Left lung (tissue), 10 donors: ENCODE measurements around the gene OTUD4. TPM values are rescaled to one million over a fixed set of nuclear protein-coding genes. Genes with fewer than 3 reads are reported as not detected.

Experiments used
- ATAC-seq: fragments of 200-7000 bp; cut with Tn5 transposase; one replicate; pipeline ENCODE4 v1.9.1; 2020; ENCODE audit warnings: moderate library complexity
- DNase-seq, 4 donors: peaks; one replicate each; pipeline ENCODE4 v3.0.0-alpha.2; 2013 to 2020
- H3K27ac ChIP-seq, 2 donors: fragments of 200-600 bp; sonication (generic) in 1 of 2; one replicate each; pipeline versions ENCODE4 v1.5.0 to v1.8.0; 2020 to 2021
- H3K27me3 ChIP-seq, 2 donors: fragments of 200-600 bp; sonication (generic) in 1 of 2; one replicate each; pipeline versions ENCODE4 v1.5.0 to v1.8.0; 2020 to 2021
- H3K36me3 ChIP-seq, 2 donors: fragments of 200-600 bp; sonication (generic) in 1 of 2; one replicate each; pipeline versions ENCODE4 v1.5.0 to v1.8.0; 2020 to 2021
- H3K4me1 ChIP-seq, 2 donors: fragments of 200-600 bp; one replicate each; pipeline ENCODE4 v1.8.0; 2021
- H3K4me3 ChIP-seq, 2 donors: fragments of 200-600 bp; sonication (generic) in 1 of 2; one replicate each; pipeline versions ENCODE4 v1.5.0 to v1.8.0; 2020 to 2021; ENCODE audit warnings: mild to moderate bottlenecking in 1 of 2
- H3K9me3 ChIP-seq, 2 donors: fragments of 200-600 bp; sonication (generic) in 1 of 2; one replicate each; pipeline versions ENCODE4 v1.5.0 to v1.8.0; 2020 to 2021
- intact Hi-C, 2 donors: fragments of 100-400 bp; cut with DNase I; formaldehyde crosslinking; loops; one replicate each; pipeline versions ENCODE4 v1.11.2 to v1.14.2; 2022
- polyA plus RNA-seq, 6 donors: library from polyadenylated mRNA; unstranded; fragments of 120-200 nt; gene quantifications; one replicate each; pipeline ENCODE4 v1.2.1, GENCODE V29; 2013; ENCODE audit not compliant: insufficient read length in 6 of 6
- total RNA-seq, 2 donors: library from RNA; stranded (reverse); fragmentation: NEBNext Ultra II Directional; extraction: Animal tissue kit (Norgen Biotek cat#: 25700); gene quantifications; one replicate each; pipeline ENCODE4 v1.2.1, GENCODE V29; 2021
- TF ChIP-seq, protein P1 (sequence below), 2 donors: fragments of 200-600 bp; sonication (generic) in 1 of 2; IDR thresholded peaks; one replicate each; pipeline versions ENCODE4 v1.5.0 to v1.8.0; 2021; ENCODE audit warnings: antibody characterized with exemption in 2 of 2
- donor health status: DM: no; HTN: yes; CAD: no.
- donor health status: DM: no; HTN: no; CAD: no.

OTUD4 gene
- total and polyA plus RNA-seq, 8 donors: 33.4 to 43.6 (median 41.7) TPM

- H3K4me3 ChIP-seq: peak overlapping the region in 1 of 2 donors; percentile 80
Measured at GRCh38 chr4:145176641-145177432, 3.6 kb downstream of the OTUD4 start.

GRCh38 chr4:145171911-145172310 lies 8.5 kb downstream of the OTUD4 start:
- H3K4me3 ChIP-seq: no peak overlapping the region
- TF ChIP-seq, protein P1, sequence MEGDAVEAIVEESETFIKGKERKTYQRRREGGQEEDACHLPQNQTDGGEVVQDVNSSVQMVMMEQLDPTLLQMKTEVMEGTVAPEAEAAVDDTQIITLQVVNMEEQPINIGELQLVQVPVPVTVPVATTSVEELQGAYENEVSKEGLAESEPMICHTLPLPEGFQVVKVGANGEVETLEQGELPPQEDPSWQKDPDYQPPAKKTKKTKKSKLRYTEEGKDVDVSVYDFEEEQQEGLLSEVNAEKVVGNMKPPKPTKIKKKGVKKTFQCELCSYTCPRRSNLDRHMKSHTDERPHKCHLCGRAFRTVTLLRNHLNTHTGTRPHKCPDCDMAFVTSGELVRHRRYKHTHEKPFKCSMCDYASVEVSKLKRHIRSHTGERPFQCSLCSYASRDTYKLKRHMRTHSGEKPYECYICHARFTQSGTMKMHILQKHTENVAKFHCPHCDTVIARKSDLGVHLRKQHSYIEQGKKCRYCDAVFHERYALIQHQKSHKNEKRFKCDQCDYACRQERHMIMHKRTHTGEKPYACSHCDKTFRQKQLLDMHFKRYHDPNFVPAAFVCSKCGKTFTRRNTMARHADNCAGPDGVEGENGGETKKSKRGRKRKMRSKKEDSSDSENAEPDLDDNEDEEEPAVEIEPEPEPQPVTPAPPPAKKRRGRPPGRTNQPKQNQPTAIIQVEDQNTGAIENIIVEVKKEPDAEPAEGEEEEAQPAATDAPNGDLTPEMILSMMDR (IDR thresholded peaks at IDR 0.05): no peak
- H3K36me3 ChIP-seq: peaks cover 0 to 51% of the 10 kb centered on the region in 2 donors
- DNase-seq (no peak), ATAC-seq (peak; percentile 66)
- no peaks in the 10 kb centered on the region for H3K9me3 ChIP-seq
- no peak overlapping the region for H3K27ac ChIP-seq
- peaks cover 2 to 32% of the 10 kb centered on the region in 2 donors for H3K4me1 ChIP-seq
- no peaks in the 10 kb centered on the region for H3K27me3 ChIP-seq
- intact Hi-C loops: no loop called here

More at GRCh38 chr4:145176641-145177432, 3.6 kb downstream of the OTUD4 start:
- peaks cover 6 to 55% of the 10 kb centered on the region in 2 donors for H3K4me1 ChIP-seq
- TF ChIP-seq, protein P1 (IDR thresholded peaks at IDR 0.05): no peak
- H3K27me3 ChIP-seq: no peaks in the 10 kb centered on the region
- H3K9me3 ChIP-seq: no peaks in the 10 kb centered on the region
- ATAC-seq: no peak
- peak in 1 of 4 donors; percentile 11 for DNase-seq
- peak overlapping the region; percentile 98 to 99 for H3K27ac ChIP-seq
- intact Hi-C loops: no loop called here
- peaks cover 0 to 19% of the 10 kb centered on the region in 2 donors for H3K36me3 ChIP-seq

DNA sequence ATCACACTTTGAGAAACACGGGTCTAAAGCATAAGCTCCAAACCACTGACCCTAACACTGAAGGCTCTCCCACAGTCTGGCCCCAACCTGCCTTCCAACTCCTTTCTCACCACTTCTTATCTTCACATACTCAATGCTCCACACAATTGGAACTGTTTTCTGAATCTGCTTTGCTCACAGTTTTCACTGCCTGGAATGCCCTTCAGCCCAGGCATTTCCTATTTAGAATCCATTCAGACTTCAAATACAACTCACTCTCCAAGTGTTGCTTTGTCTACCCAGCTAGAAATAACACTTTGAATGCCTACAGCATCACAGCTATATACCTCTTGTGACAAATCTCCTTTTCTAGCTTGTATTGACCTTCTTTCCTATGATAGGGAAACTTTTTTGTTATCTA lies 10.2 kb downstream of the OTUD4 start:
- no peaks in the 10 kb centered on the region for H3K9me3 ChIP-seq
- ATAC-seq (no peak), DNase-seq (no peak)
- no peaks in the 10 kb centered on the region for H3K27me3 ChIP-seq
- TF ChIP-seq, protein P1 (IDR thresholded peaks at IDR 0.05): no peak
- H3K36me3 ChIP-seq: peaks cover 0 to 64% of the 10 kb centered on the region in 2 donors
- no peak overlapping the region for H3K4me3 ChIP-seq
- intact Hi-C loops: no loop called here
- peaks cover 0 to 15% of the 10 kb centered on the region in 2 donors for H3K4me1 ChIP-seq
- H3K27ac ChIP-seq: no peak overlapping the region

DNA sequence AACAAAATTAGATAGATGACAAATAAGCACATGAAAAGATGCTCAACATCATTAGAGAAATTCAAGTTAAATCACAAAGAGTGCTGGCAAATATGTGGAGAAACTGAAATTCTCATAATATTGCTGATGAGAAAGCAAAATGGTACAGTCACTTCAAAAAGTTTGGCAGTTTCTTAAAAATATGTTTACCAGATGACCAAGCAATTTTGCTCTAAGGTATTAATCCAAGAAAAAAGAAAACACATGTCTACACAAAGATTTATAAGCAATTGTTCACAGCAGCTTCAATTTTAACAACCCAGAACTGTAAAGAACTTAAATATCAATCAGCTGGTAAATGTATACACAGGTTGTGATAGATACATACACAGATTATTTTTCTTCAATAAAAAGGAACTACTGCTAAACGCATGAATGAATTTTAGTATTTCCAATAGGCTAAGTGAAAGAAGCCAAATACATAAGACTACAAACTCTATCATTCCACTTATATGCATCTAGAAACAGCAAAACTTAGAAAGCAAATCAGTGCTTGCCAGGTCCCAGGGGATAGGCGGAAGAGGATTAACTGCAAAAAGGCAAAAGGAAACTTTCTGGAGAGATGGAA lies 11.7 kb downstream of the OTUD4 start:
- ATAC-seq (no peak), DNase-seq (no peak)
- Histone ChIP-seq H3K4me1 (peaks cover 0 to 8% of the 10 kb centered on the region in 2 donors), H3K36me3 (peaks cover 0 to 71% of the 10 kb centered on the region in 2 donors), H3K27ac (no peak overlapping the region), H3K9me3 (no peaks in the 10 kb centered on the region), H3K4me3 (no peak overlapping the region), H3K27me3 (no peaks in the 10 kb centered on the region)
- intact Hi-C loops: no loop called here
- TF ChIP-seq, protein P1 (IDR thresholded peaks at IDR 0.05): no peak

DNA sequence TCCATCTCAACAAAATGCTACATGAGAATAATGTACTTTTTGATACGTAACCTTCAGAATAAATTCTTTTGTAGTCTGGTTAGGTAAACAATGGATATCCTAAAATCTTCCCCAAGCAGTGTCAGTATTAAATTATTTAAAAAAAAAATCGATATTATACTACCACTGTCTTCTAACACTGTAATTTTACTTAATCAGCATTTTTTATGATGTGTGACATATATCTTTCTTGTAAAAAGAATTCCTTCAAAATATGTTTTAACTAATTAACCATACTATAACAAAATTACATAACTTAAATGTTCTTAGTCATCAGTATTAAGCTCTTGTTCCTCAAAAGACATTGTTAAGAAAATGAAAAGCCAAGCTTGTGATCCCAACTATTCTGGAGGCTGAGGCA lies 12.5 kb downstream of the OTUD4 start:
- Histone ChIP-seq H3K4me3 (no peak overlapping the region), H3K9me3 (no peaks in the 10 kb centered on the region), H3K27me3 (no peaks in the 10 kb centered on the region), H3K4me1 (peaks cover 0 to 4% of the 10 kb centered on the region in 2 donors), H3K27ac (no peak overlapping the region), H3K36me3 (peaks cover 0 to 71% of the 10 kb centered on the region in 2 donors)
- DNase-seq (no peak), ATAC-seq (no peak)
- intact Hi-C loops: no loop called here
- TF ChIP-seq, protein P1 (IDR thresholded peaks at IDR 0.05): no peak
